PC-9 (cell line): ENCODE results near the gene FAM219A. TPM values are rescaled to one million over a fixed set of nuclear protein-coding genes. Genes with fewer than 3 reads are reported as not detected.
"Not testable (repeated sequence)": the region's sequence is repeated elsewhere in the genome, so short reads cannot be mapped to it uniquely, and the experiment has no call there.

ENCODE experiments used
- BruUV-seq: library from RNA; stranded (reverse); fragments of 400-500 nt; replicated peaks from 2 replicates; lab custom pipeline; 2021; lab: Mats Ljungman, UMichigan
- CTCF ChIA-PET: fragments of 300-600 bp; sonication (Branson Sonifier 250); formaldehyde crosslinking; loops from one replicate; lab custom pipeline; 2022; ENCODE audit warnings: antibody characterized with exemption; lab: Charles Lee
- POLR2A ChIA-PET: fragments of 300-600 bp; sonication (Branson Sonifier 250); formaldehyde crosslinking; loops from one replicate; lab custom pipeline; 2022; ENCODE audit warnings: antibody characterized with exemption; ENCODE audit not compliant: unreplicated experiment; lab: Charles Lee
- DNase-seq, 2 experiments: peaks; one replicate each; pipeline versions ENCODE4 v3.0.0 to v3.0.0-alpha.2; 2015 to 2022; ENCODE audit warnings: mixed read lengths in 1 of 2
- H2AFZ ChIP-seq: fragments of 200-600 bp; sonication (generic); 2 replicates; pipeline ENCODE4 v1.8.1; 2017; ENCODE audit warnings: antibody characterized with exemption
- H3F3A ChIP-seq: fragments of 200-600 bp; sonication (generic); 2 replicates; pipeline ENCODE4 v1.8.1; 2017; ENCODE audit warnings: antibody characterized with exemption, mild to moderate bottlenecking, low read depth; ENCODE audit not compliant: insufficient read depth
- H3K27ac ChIP-seq: fragments of 200-600 bp; sonication (generic); 2 replicates; pipeline ENCODE4 v1.6.1; 2016; ENCODE audit warnings: mixed run types
- H3K27me3 ChIP-seq: fragments of 200-600 bp; sonication (generic); 2 replicates; pipeline ENCODE4 v1.6.1; 2016; ENCODE audit warnings: low read depth, mixed run types; ENCODE audit not compliant: insufficient read depth
- H3K36me3 ChIP-seq: fragments of 200-600 bp; sonication (generic); 2 replicates; pipeline ENCODE4 v1.6.1; 2016; ENCODE audit warnings: low read depth, mixed run types
- H3K4me1 ChIP-seq: fragments of 200-600 bp; sonication (generic); replicated peaks from 2 replicates; pipeline ENCODE4 v1.6.1; 2016; ENCODE audit warnings: mixed run types; ENCODE audit not compliant: insufficient read depth
- H3K4me2 ChIP-seq: fragments of 200-600 bp; sonication (generic); 2 replicates; pipeline ENCODE4 v1.6.1; 2017; ENCODE audit warnings: mixed run types
- H3K4me3 ChIP-seq: fragments of 200-600 bp; sonication (generic); 2 replicates; pipeline ENCODE4 v1.6.1; 2016; ENCODE audit warnings: mixed run types
- H3K79me2 ChIP-seq: fragments of 200-600 bp; sonication (generic); 2 replicates; pipeline ENCODE4 v1.6.1; 2017; ENCODE audit warnings: low read depth, mixed run types
- H3K9me2 ChIP-seq: fragments of 200-600 bp; sonication (generic); 2 replicates; pipeline ENCODE4 v1.8.1; 2017; ENCODE audit warnings: mild to moderate bottlenecking; ENCODE audit not compliant: insufficient read depth
- H3K9me3 ChIP-seq: fragments of 200-600 bp; sonication (generic); 2 replicates; pipeline ENCODE4 v1.8.1; 2016; ENCODE audit warnings: low read depth; ENCODE audit not compliant: insufficient read depth
- H4K20me1 ChIP-seq: fragments of 200-600 bp; sonication (generic); 2 replicates; pipeline ENCODE4 v1.8.1; 2017; ENCODE audit not compliant: insufficient read depth
- CTCF ChIP-seq: fragments of 200-600 bp; sonication (generic); conservative IDR thresholded peaks from 2 replicates; pipeline ENCODE4 v1.6.1; 2017; ENCODE audit warnings: mixed run types, antibody characterized with exemption, mild to moderate bottlenecking, moderate library complexity
- EZH2 ChIP-seq: fragments of 200-600 bp; sonication (generic); IDR thresholded peaks from 2 replicates; pipeline ENCODE4 v1.8.0; 2017; ENCODE audit warnings: antibody characterized with exemption, low read depth
- intact Hi-C: fragments of 100-400 bp; cut with micrococcal nuclease; formaldehyde crosslinking; loops from one replicate; pipeline ENCODE4 v1.10.0; 2022; ENCODE audit not compliant: unreplicated experiment
- total RNA-seq: library from RNA; stranded (reverse); gene quantifications from 2 replicates; pipeline ENCODE4 v1.2.3, GENCODE V29; 2021

Gene FAM219A
- total RNA-seq, 1 experiment from 2014 or later = 15.6 TPM

- Histone ChIP-seq H3K4me3 (no peak overlapping the region), H4K20me1 (no peaks in the 10 kb centered on the region), H3F3A (no peaks in the 10 kb centered on the region), H3K9me2 (no peaks in the 10 kb centered on the region), H3K36me3 (no peaks in the 10 kb centered on the region), H3K27me3 (no peaks in the 10 kb centered on the region), H2AFZ (no peak overlapping the region), H3K27ac (no peak overlapping the region), H3K79me2 (no peaks in the 10 kb centered on the region), H3K4me1 (no peaks in the 10 kb centered on the region), H3K9me3 (no peaks in the 10 kb centered on the region), H3K4me2 (no peak overlapping the region)
- DNase-seq = no peak
- BruUV-seq = no TSS peak
- ChIA-PET POLR2A (no interaction called here), CTCF (no interaction called here)
- TF ChIP-seq EZH2 (no peak), CTCF (no peak)
- intact Hi-C loops = no loop called here
These were observed 93.1 kb downstream of the FAM219A start for GRCh38 chr9:34365282-34365681.

GRCh38 chr9:34363619-34364351, 94.6 kb downstream of the FAM219A start:
- Histone ChIP-seq H3K9me2 (no peaks in the 10 kb centered on the region), H3K36me3 (no peaks in the 10 kb centered on the region), H4K20me1 (no peaks in the 10 kb centered on the region), H3K4me2 (no peak overlapping the region), H3K4me3 (no peak overlapping the region), H3K4me1 (no peaks in the 10 kb centered on the region), H2AFZ (no peak overlapping the region), H3K79me2 (no peaks in the 10 kb centered on the region), H3K27me3 (no peaks in the 10 kb centered on the region), H3K27ac (no peak overlapping the region), H3F3A (no peaks in the 10 kb centered on the region), H3K9me3 (no peaks in the 10 kb centered on the region)
- POLR2A ChIA-PET = no interaction called here
- TF ChIP-seq EZH2 = no peak
- no peak for TF ChIP-seq CTCF
- intact Hi-C loops = no loop called here
- CTCF ChIA-PET = no interaction called here
- no TSS peak for BruUV-seq
- no peak for DNase-seq

- H3K4me2 ChIP-seq = no peak overlapping the region
- H3K9me3 ChIP-seq = no peaks in the 10 kb centered on the region
- H4K20me1 ChIP-seq = no peaks in the 10 kb centered on the region
- H3K27ac ChIP-seq = no peak overlapping the region
- no peak for DNase-seq
- POLR2A ChIA-PET = no interaction called here
- no TSS peak for BruUV-seq
- H3K27me3 ChIP-seq = no peaks in the 10 kb centered on the region
- no peaks in the 10 kb centered on the region for H3K36me3 ChIP-seq
- intact Hi-C loops = no loop called here
- CTCF ChIA-PET = no interaction called here
- H3K4me1 ChIP-seq = no peaks in the 10 kb centered on the region
- H2AFZ ChIP-seq = no peak overlapping the region
- TF ChIP-seq EZH2 (no peak), CTCF (no peak)
- H3K4me3 ChIP-seq = no peak overlapping the region
- H3K79me2 ChIP-seq = no peaks in the 10 kb centered on the region
- H3K9me2 ChIP-seq = no peaks in the 10 kb centered on the region
- no peaks in the 10 kb centered on the region for H3F3A ChIP-seq
These were observed 95.7 kb downstream of the FAM219A start for GRCh38 chr9:34362614-34363214.

- H3F3A ChIP-seq, H3K4me2 ChIP-seq, DNase-seq, BruUV-seq, H3K9me2 ChIP-seq, POLR2A ChIA-PET, H3K9me3 ChIP-seq, H3K4me3 ChIP-seq, H3K4me1 ChIP-seq, H2AFZ ChIP-seq, CTCF ChIA-PET, H3K36me3 ChIP-seq, H3K27me3 ChIP-seq, intact Hi-C loops, H3K79me2 ChIP-seq, H3K27ac ChIP-seq, H4K20me1 ChIP-seq: not testable (repeated sequence)
These were observed 105.4 kb downstream of the FAM219A start for GRCh38 chr9:34352957-34353356.

GRCh38 chr9:34352122-34352652, 106.2 kb downstream of the FAM219A start:
- H3K9me2 ChIP-seq, H3K79me2 ChIP-seq, H3K4me2 ChIP-seq, DNase-seq, POLR2A ChIA-PET, H3K4me3 ChIP-seq, H3K27me3 ChIP-seq, H3K27ac ChIP-seq, H3K36me3 ChIP-seq, H2AFZ ChIP-seq, H3K4me1 ChIP-seq, BruUV-seq, H3F3A ChIP-seq, intact Hi-C loops, H3K9me3 ChIP-seq, H4K20me1 ChIP-seq: not testable (repeated sequence)
- CTCF ChIA-PET = interaction anchor here (0.7 kb wide), 1 partner anchor 140 kb away, joined by 5 read pairs; no protein-coding TSS in a partner anchor
